Stimulated activated CD4-positive, alpha-beta T cell treated with anti-CD3 and anti-CD28 coated beads, Interleukin-2, amount 100 ng/mL, for 48 hours (primary cell): ENCODE data around the gene KCNK5.

ENCODE experiments used
- DNase-seq, 2 donors: peaks; one replicate each; pipeline ENCODE4 v3.0.0-alpha.2; 2020

KCNK5 gene

GRCh38 chr6:39196673-39197091 is 32.6 kb downstream of the KCNK5 start:
- no peak for DNase-seq

- DNase-seq = no peak
These were observed 33.4 kb downstream of the KCNK5 start for GRCh38 chr6:39195792-39196385.

- no peak for DNase-seq
These were observed 34.8 kb downstream of the KCNK5 start for GRCh38 chr6:39194466-39194865.

- DNase-seq = no peak
These were observed 36.0 kb downstream of the KCNK5 start for GRCh38 chr6:39193201-39193791.

- no peak for DNase-seq
These were observed 36.5 kb downstream of the KCNK5 start for GRCh38 chr6:39192736-39193135.

- no peak for DNase-seq
These were observed 37.9 kb downstream of the KCNK5 start for GRCh38 chr6:39191236-39191930.

- no peak for DNase-seq
These were observed 38.6 kb downstream of the KCNK5 start for GRCh38 chr6:39190545-39191235.

- DNase-seq = no peak
These were observed 39.2 kb downstream of the KCNK5 start for GRCh38 chr6:39189915-39190544.

- DNase-seq = no peak
These were observed 40.1 kb downstream of the KCNK5 start for GRCh38 chr6:39189131-39189530.

- DNase-seq = no peak
These were observed 40.7 kb downstream of the KCNK5 start for GRCh38 chr6:39188571-39188970.

- no peak for DNase-seq
These were observed 41.2 kb downstream of the KCNK5 start for GRCh38 chr6:39188098-39188450.

GRCh38 chr6:39184906-39185580 is 44.2 kb downstream of the KCNK5 start:
- no peak for DNase-seq

- DNase-seq = no peak
These were observed 46.7 kb downstream of the KCNK5 start for GRCh38 chr6:39182604-39183003.

GRCh38 chr6:39181826-39182225 is 47.4 kb downstream of the KCNK5 start:
- DNase-seq = no peak

GRCh38 chr6:39181333-39181732 is 47.9 kb downstream of the KCNK5 start:
- no peak for DNase-seq

GRCh38 chr6:39178804-39179203 is 50.5 kb downstream of the KCNK5 start:
- DNase-seq = no peak

- DNase-seq = no peak
These were observed 51.0 kb downstream of the KCNK5 start for GRCh38 chr6:39178235-39178634.

- DNase-seq = no peak
These were observed 52.1 kb downstream of the KCNK5 start for GRCh38 chr6:39177130-39177529.

GRCh38 chr6:39173270-39173669 is 56.0 kb downstream of the KCNK5 start:
- no peak for DNase-seq

- no peak for DNase-seq
These were observed 56.9 kb downstream of the KCNK5 start for GRCh38 chr6:39172377-39172757.

GRCh38 chr6:39171489-39172376 is 57.5 kb downstream of the KCNK5 start:
- no peak for DNase-seq

- DNase-seq = no peak
These were observed 58.4 kb downstream of the KCNK5 start for GRCh38 chr6:39170860-39171259.
